Prostate gland (tissue), 2 donors: ENCODE results near the gene INSIG1.

Experiments
- CTCF ChIP-seq, 4 experiments: fragments of 200-600 bp in 2 of 4; fragments of 450-650 bp in 2 of 4; sonication (generic) in 2 of 4; IDR thresholded peaks; 1 replicate in 3 of 4; 2 replicates in 1 of 4; pipeline ENCODE4 v1.5.1; 2016 to 2019; ENCODE audit warnings: antibody characterized with exemption in 4 of 4, mild to moderate bottlenecking in 2 of 4, moderate library complexity in 2 of 4
- POLR2A ChIP-seq: fragments of 450-650 bp; IDR thresholded peaks from one replicate; pipeline ENCODE4 v1.6.1; 2016; ENCODE audit warnings: antibody characterized with exemption, mild to moderate bottlenecking
- POLR2AphosphoS5 ChIP-seq: sonication (generic); formaldehyde crosslinking; IDR thresholded peaks from one replicate; pipeline ENCODE4 v1.6.1; 2017; ENCODE audit warnings: antibody characterized with exemption

- TF ChIP-seq POLR2AphosphoS5 = no peak
- TF ChIP-seq CTCF (IDR thresholded peaks at IDR 0.05) = no peak
- TF ChIP-seq POLR2A = no peak
Measured at GRCh38 chr7:155339474-155339873, 41.8 kb downstream of the INSIG1 start.
